Measurements from ENCODE around the gene CNTNAP2.

CNTNAP2 gene

GRCh38 chr7:147071536-147071935 is 954.9 kb downstream of the CNTNAP2 start:
- H3K79me2 ChIP-seq (ENCODE audit: insufficient read depth, low read length), result no peaks in the 10 kb centered on the region
- no peak overlapping the region for H3K27ac ChIP-seq (ENCODE audit: low read depth, low read length)
- no peak overlapping the region for H2AFZ ChIP-seq (ENCODE audit: low read depth, low read length, severe bottlenecking)
- H3K27me3 ChIP-seq (ENCODE audit: low read length), result no peaks in the 10 kb centered on the region
- TF ChIP-seq CTCF (IDR thresholded peaks at IDR 0.05; ENCODE audit: insufficient read depth, low read length, poor library complexity, severe bottlenecking), result no peak
- no peaks in the 10 kb centered on the region for H3K36me3 ChIP-seq (ENCODE audit: low read length)
- H3F3A ChIP-seq (ENCODE audit: insufficient read depth), result no peaks in the 10 kb centered on the region
- H3K4me3 ChIP-seq (ENCODE audit: insufficient read depth, low read length, poor library complexity, severe bottlenecking), result no peak overlapping the region
- no peaks in the 10 kb centered on the region for H3K9me2 ChIP-seq (replicated peaks; ENCODE audit: insufficient read depth, low read length)
- H3K9ac ChIP-seq (ENCODE audit: low read length), result no peak overlapping the region
- H3K9me3 ChIP-seq (ENCODE audit: insufficient read depth, low read length), result no peaks in the 10 kb centered on the region
- no peaks in the 10 kb centered on the region for H4K20me1 ChIP-seq (ENCODE audit: low read depth, low read length)
- H3K4me2 ChIP-seq (ENCODE audit: low read depth, low read length, poor library complexity, severe bottlenecking), result no peak overlapping the region

DNA sequence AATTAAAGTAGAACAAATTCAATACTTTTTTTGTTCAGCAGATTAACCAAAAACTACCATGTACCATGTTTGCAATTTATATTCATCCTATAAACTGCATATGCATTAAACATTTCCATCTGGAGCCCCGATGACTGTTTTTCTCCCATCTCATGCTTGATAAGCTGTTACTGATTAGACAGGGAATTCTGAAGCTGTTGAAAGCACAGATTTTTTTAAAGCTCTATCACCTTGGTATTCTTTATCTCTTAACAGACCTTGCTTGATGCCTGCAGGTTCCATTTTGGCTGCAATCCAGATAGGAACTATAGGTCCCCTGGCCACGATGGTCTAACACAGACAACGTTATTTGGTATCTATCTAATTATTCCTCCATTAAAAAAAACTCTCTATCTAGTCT is 961.7 kb downstream of the CNTNAP2 start:
- Histone ChIP-seq H3K9ac (ENCODE audit: low read length) (no peak overlapping the region), H3K4me3 (ENCODE audit: insufficient read depth, low read length, poor library complexity, severe bottlenecking) (no peak overlapping the region), H3K4me2 (ENCODE audit: low read depth, low read length, poor library complexity, severe bottlenecking) (no peak overlapping the region), H3F3A (ENCODE audit: insufficient read depth) (no peaks in the 10 kb centered on the region), H3K36me3 (ENCODE audit: low read length) (no peaks in the 10 kb centered on the region), H4K20me1 (ENCODE audit: low read depth, low read length) (no peaks in the 10 kb centered on the region), H3K27me3 (ENCODE audit: low read length) (no peaks in the 10 kb centered on the region), H2AFZ (ENCODE audit: low read depth, low read length, severe bottlenecking) (no peak overlapping the region), H3K79me2 (ENCODE audit: insufficient read depth, low read length) (no peaks in the 10 kb centered on the region), H3K9me3 (ENCODE audit: insufficient read depth, low read length) (no peaks in the 10 kb centered on the region), H3K27ac (ENCODE audit: low read depth, low read length) (no peak overlapping the region), H3K9me2 (replicated peaks; ENCODE audit: insufficient read depth, low read length) (no peaks in the 10 kb centered on the region)
- TF ChIP-seq EZH2phosphoT487 (conservative IDR thresholded peaks at IDR 0.05; ENCODE audit: low read length) (no peak), CTCF (IDR thresholded peaks at IDR 0.05; ENCODE audit: insufficient read depth, low read length, poor library complexity, severe bottlenecking) (no peak)

GRCh38 chr7:147079083-147079482 is 962.5 kb downstream of the CNTNAP2 start:
- no peak for TF ChIP-seq CTCF (IDR thresholded peaks at IDR 0.05; ENCODE audit: insufficient read depth, low read length, poor library complexity, severe bottlenecking)
- no peak for TF ChIP-seq EZH2phosphoT487 (conservative IDR thresholded peaks at IDR 0.05; ENCODE audit: low read length)
- no peak overlapping the region for H3K27ac ChIP-seq (ENCODE audit: low read depth, low read length)
- no peaks in the 10 kb centered on the region for H3K9me2 ChIP-seq (replicated peaks; ENCODE audit: insufficient read depth, low read length)
- H3F3A ChIP-seq (ENCODE audit: insufficient read depth), result no peaks in the 10 kb centered on the region
- no peaks in the 10 kb centered on the region for H4K20me1 ChIP-seq (ENCODE audit: low read depth, low read length)
- no peak overlapping the region for H3K4me3 ChIP-seq (ENCODE audit: insufficient read depth, low read length, poor library complexity, severe bottlenecking)
- no peak overlapping the region for H2AFZ ChIP-seq (ENCODE audit: low read depth, low read length, severe bottlenecking)
- no peaks in the 10 kb centered on the region for H3K79me2 ChIP-seq (ENCODE audit: insufficient read depth, low read length)
- H3K4me2 ChIP-seq (ENCODE audit: low read depth, low read length, poor library complexity, severe bottlenecking), result no peak overlapping the region
- no peaks in the 10 kb centered on the region for H3K36me3 ChIP-seq (ENCODE audit: low read length)
- H3K9ac ChIP-seq (ENCODE audit: low read length), result no peak overlapping the region
- H3K9me3 ChIP-seq (ENCODE audit: insufficient read depth, low read length), result no peaks in the 10 kb centered on the region
- no peaks in the 10 kb centered on the region for H3K27me3 ChIP-seq (ENCODE audit: low read length)
